VCaP (cell line): ENCODE results near the gene MFSD12.

ENCODE experiments used
- H3K27ac ChIP-seq: fragments of 450-650 bp; 2 replicates; pipeline ENCODE4 v1.5.1; 2017
- TF ChIP-seq, protein P1 (sequence below): fragments of 450-650 bp; conservative IDR thresholded peaks from 2 replicates; pipeline ENCODE4 v1.5.1; 2017; ENCODE audit warnings: mild to moderate bottlenecking, moderate library complexity

The MFSD12 gene

DNA sequence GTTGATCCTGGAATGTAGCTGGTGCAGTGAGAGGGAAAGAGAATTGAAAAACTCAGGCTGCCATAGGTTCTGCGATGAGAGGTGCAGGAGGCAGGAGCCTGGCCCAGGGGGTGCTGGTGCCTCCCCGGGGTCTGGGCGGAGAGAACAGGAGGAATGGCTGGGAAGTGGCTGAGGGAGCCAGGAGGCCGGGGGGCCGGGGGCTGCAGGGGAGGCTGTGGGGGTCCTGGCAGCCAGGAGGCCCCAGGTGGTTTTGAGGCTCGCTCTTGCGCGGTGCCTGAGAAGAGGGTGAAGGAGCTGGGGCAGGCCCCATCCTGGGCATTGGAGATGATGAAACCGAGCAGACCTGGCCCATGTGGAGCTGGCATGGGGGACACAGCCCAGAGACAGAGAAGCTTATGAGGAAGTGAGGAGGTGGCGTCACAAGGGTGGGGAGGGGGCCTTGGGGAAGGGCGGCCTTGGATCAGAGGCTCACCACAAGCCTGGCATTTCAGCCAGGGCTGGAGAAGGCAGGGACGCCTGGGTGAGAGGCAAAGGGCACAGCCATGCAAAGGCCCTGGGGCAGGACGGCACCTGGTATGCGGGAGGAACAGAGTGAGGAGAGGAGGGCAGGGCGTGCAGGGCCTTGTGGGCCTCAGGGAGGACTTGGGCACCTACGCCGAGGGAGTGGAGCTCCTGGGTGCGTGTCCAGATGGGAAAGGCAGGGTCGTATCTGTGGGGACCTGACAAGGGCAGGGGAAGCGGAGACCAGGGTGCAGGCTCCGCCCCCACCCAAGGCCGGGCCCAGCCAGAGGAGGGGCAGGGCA, 19.7 kb downstream of the MFSD12 start:
- TF ChIP-seq, protein P1, sequence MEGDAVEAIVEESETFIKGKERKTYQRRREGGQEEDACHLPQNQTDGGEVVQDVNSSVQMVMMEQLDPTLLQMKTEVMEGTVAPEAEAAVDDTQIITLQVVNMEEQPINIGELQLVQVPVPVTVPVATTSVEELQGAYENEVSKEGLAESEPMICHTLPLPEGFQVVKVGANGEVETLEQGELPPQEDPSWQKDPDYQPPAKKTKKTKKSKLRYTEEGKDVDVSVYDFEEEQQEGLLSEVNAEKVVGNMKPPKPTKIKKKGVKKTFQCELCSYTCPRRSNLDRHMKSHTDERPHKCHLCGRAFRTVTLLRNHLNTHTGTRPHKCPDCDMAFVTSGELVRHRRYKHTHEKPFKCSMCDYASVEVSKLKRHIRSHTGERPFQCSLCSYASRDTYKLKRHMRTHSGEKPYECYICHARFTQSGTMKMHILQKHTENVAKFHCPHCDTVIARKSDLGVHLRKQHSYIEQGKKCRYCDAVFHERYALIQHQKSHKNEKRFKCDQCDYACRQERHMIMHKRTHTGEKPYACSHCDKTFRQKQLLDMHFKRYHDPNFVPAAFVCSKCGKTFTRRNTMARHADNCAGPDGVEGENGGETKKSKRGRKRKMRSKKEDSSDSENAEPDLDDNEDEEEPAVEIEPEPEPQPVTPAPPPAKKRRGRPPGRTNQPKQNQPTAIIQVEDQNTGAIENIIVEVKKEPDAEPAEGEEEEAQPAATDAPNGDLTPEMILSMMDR = no peak
- H3K27ac ChIP-seq = no peak overlapping the region

DNA sequence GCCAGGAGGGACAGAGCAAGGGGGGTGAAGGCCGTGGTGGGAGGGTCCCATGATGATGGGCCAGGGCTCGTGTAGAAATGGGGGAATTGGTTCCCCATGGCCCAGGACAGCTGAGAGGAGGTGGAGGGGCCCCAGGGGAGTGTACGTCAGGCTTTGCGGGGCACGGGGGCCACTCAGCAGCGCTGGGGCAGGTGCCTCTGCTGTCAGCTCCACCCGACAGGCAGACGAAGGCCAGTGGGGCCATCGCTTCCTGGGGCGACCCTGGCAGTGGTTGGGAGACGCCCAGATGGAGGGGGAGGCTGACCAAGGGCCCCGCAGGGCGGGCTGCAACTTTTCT, 20.3 kb downstream of the MFSD12 start:
- no peak overlapping the region for H3K27ac ChIP-seq
- TF ChIP-seq, protein P1 = no peak

- H3K27ac ChIP-seq = no peak overlapping the region
- TF ChIP-seq, protein P1 = no peak
Observed at GRCh38 chr19:3536429-3537100, 20.8 kb downstream of the MFSD12 start.

- TF ChIP-seq, protein P1 = no peak
- H3K27ac ChIP-seq = no peak overlapping the region
Observed at GRCh38 chr19:3535981-3536380, 21.4 kb downstream of the MFSD12 start.

DNA sequence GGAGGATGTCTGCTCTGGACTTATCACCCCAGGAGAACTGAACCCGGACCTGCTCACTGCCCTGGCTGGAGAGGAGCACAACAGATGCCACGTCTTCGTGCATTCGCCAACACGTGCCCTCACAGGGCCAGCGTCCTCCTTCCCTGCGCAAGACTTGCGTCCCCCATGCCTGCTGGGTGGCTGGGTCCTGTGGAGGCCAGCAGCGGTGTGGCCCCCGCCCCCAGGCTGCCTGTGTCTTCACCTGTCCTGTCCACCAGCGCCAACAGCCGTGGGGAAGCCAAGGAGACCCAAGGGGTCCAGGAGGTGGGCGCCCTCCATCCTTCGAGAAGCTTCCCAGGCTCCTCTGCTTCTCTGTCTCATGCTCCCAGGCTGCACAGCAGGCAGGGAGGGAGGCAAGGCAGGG, 21.8 kb downstream of the MFSD12 start:
- no peak overlapping the region for H3K27ac ChIP-seq
- TF ChIP-seq, protein P1 = no peak

- TF ChIP-seq, protein P1 = no peak
Observed at GRCh38 chr19:3535235-3535535, 22.2 kb downstream of the MFSD12 start.

DNA sequence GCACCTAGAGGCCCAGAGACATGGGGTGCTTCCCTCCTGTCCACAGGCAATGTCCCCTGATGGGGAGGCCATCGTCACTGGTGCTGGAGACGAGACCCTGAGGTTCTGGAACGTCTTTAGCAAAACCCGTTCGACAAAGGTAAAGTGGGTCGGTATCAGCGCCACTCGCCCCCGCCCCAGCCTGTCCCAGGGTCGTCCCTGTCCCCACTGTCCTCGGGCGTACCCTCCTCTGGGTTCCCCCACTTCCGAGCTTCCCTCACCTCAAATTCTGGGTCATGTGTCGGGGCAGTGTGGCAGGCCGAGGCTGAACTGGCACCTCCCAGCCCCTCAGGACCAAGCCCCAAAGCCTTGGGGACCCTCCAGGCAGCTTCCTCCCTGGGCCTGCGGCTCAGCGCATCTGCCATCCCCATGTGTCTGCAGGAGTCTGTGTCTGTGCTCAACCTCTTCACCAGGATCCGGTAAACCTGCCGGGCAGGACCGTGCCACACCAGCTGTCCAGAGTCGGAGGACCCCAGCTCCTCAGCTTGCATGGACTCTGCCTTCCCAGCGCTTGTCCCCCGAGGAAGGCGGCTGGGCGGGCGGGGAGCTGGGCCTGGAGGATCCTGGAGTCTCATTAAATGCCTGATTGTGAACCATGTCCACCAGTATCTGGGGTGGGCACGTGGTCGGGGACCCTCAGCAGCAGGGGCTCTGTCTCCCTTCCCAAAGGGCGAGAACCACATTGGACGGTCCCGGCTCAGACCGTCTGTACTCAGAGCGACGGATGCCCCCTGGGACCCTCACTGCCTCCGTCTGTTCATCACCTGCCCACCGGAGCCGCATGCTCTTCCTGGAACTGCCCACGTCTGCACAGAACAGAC, 22.8 kb downstream of the MFSD12 start:
- H3K27ac ChIP-seq = no peak overlapping the region
- TF ChIP-seq, protein P1 = no peak

More at GRCh38 chr19:3535235-3535535, 22.2 kb downstream of the MFSD12 start:
- H3K27ac ChIP-seq = no peak overlapping the region
